MCF 10A (cell line): Measurements from ENCODE around the gene WNT9A. TPM values are rescaled to one million over a fixed set of nuclear protein-coding genes. Genes with fewer than 3 reads are reported as not detected.

Experiments used
- BruUV-seq: library from RNA; stranded (reverse); fragments of 400-500 nt; replicated peaks from 2 replicates; lab custom pipeline; 2021; lab: Mats Ljungman, UMichigan
- CTCF ChIA-PET: fragments of 300-600 bp; sonication (Branson Sonifier 250); formaldehyde crosslinking; extraction: SDS; loops from one replicate; lab custom pipeline; 2021; ENCODE audit warnings: antibody characterized with exemption, inconsistent platforms; lab: Yijun Ruan, JAX
- POLR2A ChIA-PET: fragments of 300-600, 350-650 bp; sonication (Branson Sonifier 250); formaldehyde crosslinking; extraction: SDS; loops from one replicate; lab custom pipeline; 2020; ENCODE audit warnings: antibody characterized with exemption, inconsistent platforms; lab: Yijun Ruan, JAX
- DNase-seq: peaks from one replicate; pipeline ENCODE4 v3.0.0-alpha.2; 2018; ENCODE audit not compliant: unreplicated experiment
- H3K27ac Mint-ChIP-seq: one replicate; pipeline ENCODE4 v1.8.0; 2022; ENCODE audit warnings: mild to moderate bottlenecking, low read depth, mixed read lengths; ENCODE audit not compliant: unreplicated experiment
- H3K27me3 Mint-ChIP-seq: one replicate; pipeline ENCODE4 v1.8.0; 2022; ENCODE audit warnings: mixed read lengths; ENCODE audit not compliant: insufficient read depth, unreplicated experiment
- H3K36me3 Mint-ChIP-seq: one replicate; pipeline ENCODE4 v1.8.0; 2022; ENCODE audit warnings: mild to moderate bottlenecking, moderate library complexity, mixed read lengths; ENCODE audit not compliant: insufficient read depth, unreplicated experiment
- H3K4me1 Mint-ChIP-seq: one replicate; pipeline ENCODE4 v1.8.0; 2022; ENCODE audit warnings: mixed read lengths; ENCODE audit not compliant: insufficient read depth, unreplicated experiment
- H3K4me3 Mint-ChIP-seq: one replicate; pipeline ENCODE4 v1.8.0; 2022; ENCODE audit warnings: mild to moderate bottlenecking, moderate library complexity, mixed read lengths; ENCODE audit not compliant: unreplicated experiment
- H3K9me3 Mint-ChIP-seq: one replicate; pipeline ENCODE4 v1.8.0; 2022; ENCODE audit warnings: mixed read lengths; ENCODE audit not compliant: unreplicated experiment
- CTCF ChIP-seq: fragments of 200-600 bp; IDR thresholded peaks from one replicate; pipeline ENCODE4 v1.8.0; 2022; ENCODE audit warnings: antibody characterized with exemption, mild to moderate bottlenecking; ENCODE audit not compliant: unreplicated experiment
- intact Hi-C: fragments of 100-400 bp; cut with micrococcal nuclease; formaldehyde crosslinking; loops from 2 replicates; pipeline ENCODE4 v1.14.1; 2022
- total RNA-seq: library from RNA; stranded (reverse); gene quantifications from 2 replicates; pipeline ENCODE4 v1.2.3, GENCODE V29; 2022

The WNT9A gene
- total RNA-seq, 1 experiment from 2014 or later: 2.6 TPM

DNA sequence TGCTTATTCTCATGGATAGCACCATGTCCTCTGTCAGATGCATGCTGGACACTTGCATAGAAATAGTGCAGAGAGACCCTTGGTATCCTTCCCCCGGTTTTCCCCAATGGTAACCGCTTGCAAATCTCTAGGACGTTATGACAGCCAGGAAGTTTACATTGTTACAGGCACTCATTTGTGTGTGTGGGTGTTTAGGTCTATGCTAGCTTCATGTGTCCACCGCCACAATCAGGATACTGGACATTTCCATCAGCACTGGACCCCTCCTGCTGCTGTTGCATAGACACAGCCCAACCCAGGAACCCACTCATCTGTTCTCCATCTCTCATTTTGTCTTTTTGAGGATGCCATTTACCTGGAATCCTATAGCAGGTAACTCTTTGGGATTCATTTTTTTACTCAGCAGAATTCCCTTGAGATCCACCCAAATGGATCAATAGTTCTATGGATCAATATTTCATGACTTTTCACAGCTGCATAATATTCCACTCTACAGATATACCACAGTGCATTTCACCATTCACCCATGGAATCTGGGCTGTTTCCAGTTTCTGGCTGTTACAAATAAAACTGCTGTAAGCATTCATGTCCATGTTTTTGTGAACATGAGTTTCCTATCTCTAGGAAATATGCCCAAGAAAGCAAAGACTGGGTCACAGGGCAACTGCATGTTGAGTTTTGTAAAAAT lies 6.6 kb upstream of the WNT9A start:
- TF ChIP-seq CTCF: no peak
- Mint-ChIP-seq H3K36me3 (no peaks in the 10 kb centered on the region), H3K27ac (no peak overlapping the region), H3K9me3 (peaks cover 16% of the 10 kb centered on the region), H3K4me1 (peaks cover 11% of the 10 kb centered on the region), H3K4me3 (no peak overlapping the region), H3K27me3 (peaks cover 49% of the 10 kb centered on the region)
- POLR2A ChIA-PET: interaction anchor here (0.6 kb wide), 1 partner anchor 532 kb away, joined by 4 read pairs; no protein-coding TSS in a partner anchor
- CTCF ChIA-PET: interaction anchor here (0.5 to 1.5 kb wide), 9 partner anchors 18 to 1341 kb away, joined by 3 to 7 read pairs (median 3); no protein-coding TSS in a partner anchor
- no TSS peak for BruUV-seq
- no peak for DNase-seq
- intact Hi-C loops: no loop called here

- POLR2A ChIA-PET: interaction anchor here (0.6 to 0.8 kb wide), 3 partner anchors 8 to 517 kb away, joined by 3 to 4 read pairs (median 4); no protein-coding TSS in a partner anchor
- Mint-ChIP-seq H3K36me3 (no peaks in the 10 kb centered on the region), H3K27me3 (peaks cover 46% of the 10 kb centered on the region), H3K4me1 (peaks cover 11% of the 10 kb centered on the region), H3K4me3 (no peak overlapping the region), H3K9me3 (peaks cover 16% of the 10 kb centered on the region), H3K27ac (no peak overlapping the region)
- DNase-seq: no peak
- intact Hi-C loops: no loop called here
- TF ChIP-seq CTCF: no peak
- no TSS peak for BruUV-seq
- CTCF ChIA-PET: interaction anchor here (0.5 to 2.1 kb wide), 6 partner anchors 19 to 1410 kb away, joined by 3 to 10 read pairs (median 4); no protein-coding TSS in a partner anchor
Measured at GRCh38 chr1:227953022-227953412, 5.3 kb upstream of the WNT9A start.

DNA sequence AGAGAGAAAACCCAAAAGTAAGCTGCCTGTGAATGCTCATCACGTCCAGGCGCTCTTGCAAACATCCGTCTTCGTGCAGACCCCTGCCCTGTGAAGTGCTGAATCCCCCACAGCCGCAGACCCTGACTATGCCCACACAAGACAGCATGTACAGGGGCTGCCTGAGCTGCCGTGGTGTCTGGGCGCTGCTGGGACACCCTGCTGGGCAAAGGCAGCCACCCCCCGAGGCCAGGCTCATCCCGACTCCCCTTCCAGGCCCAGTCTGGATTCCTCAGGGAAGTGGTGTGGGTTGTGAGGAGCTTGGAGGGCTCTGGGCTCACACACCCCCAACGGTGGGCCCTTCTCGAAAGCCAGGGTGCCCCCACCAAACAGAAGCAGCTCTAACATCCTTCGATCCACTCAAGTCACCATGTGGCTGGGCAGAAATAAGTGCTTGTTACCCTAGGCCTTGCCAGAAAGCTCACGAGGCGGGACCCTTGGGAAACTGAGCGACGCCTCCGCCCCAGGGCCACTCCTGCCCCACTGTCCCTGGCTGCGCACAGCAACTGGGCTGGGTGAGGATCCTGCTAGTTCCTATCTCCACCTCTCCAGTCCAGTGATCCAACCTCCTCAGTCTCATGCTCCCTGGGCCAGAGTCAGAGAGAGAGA lies 4.8 kb upstream of the WNT9A start:
- Mint-ChIP-seq H3K27me3 (peaks cover 41% of the 10 kb centered on the region), H3K36me3 (no peaks in the 10 kb centered on the region), H3K9me3 (peaks cover 16% of the 10 kb centered on the region), H3K4me1 (peaks cover 11% of the 10 kb centered on the region), H3K27ac (no peak overlapping the region), H3K4me3 (no peak overlapping the region)
- no TSS peak for BruUV-seq
- no peak for DNase-seq
- no peak for TF ChIP-seq CTCF
- intact Hi-C loops: no loop called here
- POLR2A ChIA-PET: interaction anchor here (0.8 to 1.3 kb wide), 3 partner anchors 9 to 193 kb away, joined by 4 to 5 read pairs (median 5); partner anchors contain the start of gene ARF1
- CTCF ChIA-PET: interaction anchor here (0.5 to 2.1 kb wide), 7 partner anchors 19 to 342 kb away, joined by 3 to 10 read pairs (median 4); no protein-coding TSS in a partner anchor
